Measurements from ENCODE around the gene AUTS2.

AUTS2 gene

GRCh38 chr7:70634071-70634470 lies 1035.8 kb downstream of the AUTS2 start:
- no peak overlapping the region for H3K27ac ChIP-seq (replicated peaks)
- H3K4me3 ChIP-seq (replicated peaks; ENCODE audit: insufficient read depth, low read length), result no peak overlapping the region
- H3K27me3 ChIP-seq (ENCODE audit: insufficient read depth, poor library complexity, severe bottlenecking), result no peaks in the 10 kb centered on the region
- no peak for DNase-seq (ENCODE audit: low read depth in 1 of 2, low spot score in 1 of 2)
- no peak for TF ChIP-seq REST (IDR thresholded peaks at IDR 0.05; ENCODE audit: insufficient replicate concordance, low read depth)
- TF ChIP-seq CTCF (IDR thresholded peaks at IDR 0.05; ENCODE audit: insufficient read depth, low read length), result no peak
- TF ChIP-seq GABPA (IDR thresholded peaks at IDR 0.05; ENCODE audit: low read depth), result no peak
- no peak for TF ChIP-seq SPI1 (IDR thresholded peaks at IDR 0.05; ENCODE audit: borderline replicate concordance, low read depth)
- TF ChIP-seq POLR2AphosphoS5 (IDR thresholded peaks at IDR 0.05; ENCODE audit: low read depth), result no peak

- Histone ChIP-seq H3K4me3 (replicated peaks; ENCODE audit: insufficient read depth, low read length) (no peak overlapping the region), H3K27me3 (ENCODE audit: insufficient read depth, poor library complexity, severe bottlenecking) (no peaks in the 10 kb centered on the region), H3K27ac (replicated peaks) (no peak overlapping the region)
- DNase-seq (ENCODE audit: low read depth in 1 of 2, low spot score in 1 of 2), result no peak
- TF ChIP-seq SPI1 (IDR thresholded peaks at IDR 0.05; ENCODE audit: borderline replicate concordance, low read depth) (no peak), REST (IDR thresholded peaks at IDR 0.05; ENCODE audit: insufficient replicate concordance, low read depth) (no peak), GABPA (IDR thresholded peaks at IDR 0.05; ENCODE audit: low read depth) (no peak), POLR2AphosphoS5 (IDR thresholded peaks at IDR 0.05; ENCODE audit: low read depth) (no peak), CTCF (IDR thresholded peaks at IDR 0.05; ENCODE audit: insufficient read depth, low read length) (no peak)
Observed at GRCh38 chr7:70634610-70635068, 1036.4 kb downstream of the AUTS2 start.

GRCh38 chr7:70635633-70636032 lies 1037.4 kb downstream of the AUTS2 start:
- TF ChIP-seq REST (IDR thresholded peaks at IDR 0.05; ENCODE audit: insufficient replicate concordance, low read depth), result no peak
- no peak for TF ChIP-seq SPI1 (IDR thresholded peaks at IDR 0.05; ENCODE audit: borderline replicate concordance, low read depth)
- TF ChIP-seq CTCF (IDR thresholded peaks at IDR 0.05; ENCODE audit: insufficient read depth, low read length), result no peak
- no peak for TF ChIP-seq POLR2AphosphoS5 (IDR thresholded peaks at IDR 0.05; ENCODE audit: low read depth)
- no peak for TF ChIP-seq GABPA (IDR thresholded peaks at IDR 0.05; ENCODE audit: low read depth)
- Histone ChIP-seq H3K27me3 (ENCODE audit: insufficient read depth, poor library complexity, severe bottlenecking) (no peaks in the 10 kb centered on the region), H3K4me3 (replicated peaks; ENCODE audit: insufficient read depth, low read length) (no peak overlapping the region), H3K27ac (replicated peaks) (no peak overlapping the region)
- no peak for DNase-seq (ENCODE audit: low read depth in 1 of 2, low spot score in 1 of 2)

Data from HL-60 (cell line).